GM12874 (cell line): Measurements from ENCODE around the gene NHLH2.

Experiments used
- CTCF ChIP-seq: IDR thresholded peaks from 2 replicates; pipeline ENCODE4 v1.5.1; 2011; ENCODE audit warnings: low read depth, mild to moderate bottlenecking, control low read depth, low read length, moderate library complexity; ENCODE audit not compliant: insufficient read depth

NHLH2 gene

GRCh38 chr1:115797486-115797885, 43.4 kb downstream of the NHLH2 start:
- no peak for TF ChIP-seq CTCF

GRCh38 chr1:115796897-115797296, 44.0 kb downstream of the NHLH2 start:
- no peak for TF ChIP-seq CTCF

GRCh38 chr1:115796036-115796435, 44.9 kb downstream of the NHLH2 start:
- no peak for TF ChIP-seq CTCF

GRCh38 chr1:115794976-115795639, 45.8 kb downstream of the NHLH2 start:
- TF ChIP-seq CTCF: no peak

GRCh38 chr1:115793162-115793561, 47.8 kb downstream of the NHLH2 start:
- no peak for TF ChIP-seq CTCF

GRCh38 chr1:115791816-115792215, 49.1 kb downstream of the NHLH2 start:
- TF ChIP-seq CTCF: no peak

GRCh38 chr1:115790846-115791245, 50.1 kb downstream of the NHLH2 start:
- no peak for TF ChIP-seq CTCF
